Measurements from ENCODE around the gene NTM.

NTM gene

GRCh38 chr11:131898949-131899348 lies 528.5 kb downstream of the NTM start:
- Histone ChIP-seq H3K4me3 (replicated peaks; ENCODE audit: insufficient read depth, low read length) (no peak overlapping the region), H3K27ac (replicated peaks) (no peak overlapping the region), H3K27me3 (ENCODE audit: insufficient read depth, poor library complexity, severe bottlenecking) (no peaks in the 10 kb centered on the region)
- DNase-seq (ENCODE audit: low read depth in 1 of 2, low spot score in 1 of 2) = no peak
- TF ChIP-seq REST (IDR thresholded peaks at IDR 0.05; ENCODE audit: insufficient replicate concordance, low read depth) (no peak), CTCF (IDR thresholded peaks at IDR 0.05; ENCODE audit: insufficient read depth, low read length) (no peak)

- H3K27ac ChIP-seq (replicated peaks) = no peak overlapping the region
- H3K4me3 ChIP-seq (replicated peaks; ENCODE audit: insufficient read depth, low read length) = no peak overlapping the region
- TF ChIP-seq GABPA (IDR thresholded peaks at IDR 0.05; ENCODE audit: low read depth) (no peak), POLR2AphosphoS5 (IDR thresholded peaks at IDR 0.05; ENCODE audit: low read depth) (no peak), SPI1 (IDR thresholded peaks at IDR 0.05; ENCODE audit: borderline replicate concordance, low read depth) (no peak), REST (IDR thresholded peaks at IDR 0.05; ENCODE audit: insufficient replicate concordance, low read depth) (no peak), CTCF (IDR thresholded peaks at IDR 0.05; ENCODE audit: insufficient read depth, low read length) (no peak)
- DNase-seq (ENCODE audit: low read depth in 1 of 2, low spot score in 1 of 2) = no peak
- H3K27me3 ChIP-seq (ENCODE audit: insufficient read depth, poor library complexity, severe bottlenecking) = no peaks in the 10 kb centered on the region
Observed at GRCh38 chr11:131899950-131900580, 529.6 kb downstream of the NTM start.

GRCh38 chr11:131902421-131902820 lies 532.0 kb downstream of the NTM start:
- H3K27ac ChIP-seq (replicated peaks) = no peak overlapping the region
- H3K4me3 ChIP-seq (replicated peaks; ENCODE audit: insufficient read depth, low read length) = no peak overlapping the region
- TF ChIP-seq POLR2AphosphoS5 (IDR thresholded peaks at IDR 0.05; ENCODE audit: low read depth) = no peak
- TF ChIP-seq SPI1 (IDR thresholded peaks at IDR 0.05; ENCODE audit: borderline replicate concordance, low read depth) = no peak
- TF ChIP-seq GABPA (IDR thresholded peaks at IDR 0.05; ENCODE audit: low read depth) = no peak
- no peak for TF ChIP-seq REST (IDR thresholded peaks at IDR 0.05; ENCODE audit: insufficient replicate concordance, low read depth)
- no peak for TF ChIP-seq CTCF (IDR thresholded peaks at IDR 0.05; ENCODE audit: insufficient read depth, low read length)

More at GRCh38 chr11:131902421-131902820, 532.0 kb downstream of the NTM start:
- no peak for DNase-seq (ENCODE audit: low read depth in 1 of 2, low spot score in 1 of 2)
- H3K27me3 ChIP-seq (ENCODE audit: insufficient read depth, poor library complexity, severe bottlenecking) = peaks cover under 1% of the 10 kb centered on the region
